NCI-H774 (cell line): Measurements from ENCODE around the gene AIRE.
"Not testable (repeated sequence)": the region's sequence is repeated elsewhere in the genome, so short reads cannot be mapped to it uniquely, and the experiment has no call there.

Experiments used
- DNase-seq: peaks from one replicate; lab custom pipeline; 2025; lab: John Stamatoyannopoulos, UW

The AIRE gene

GRCh38 chr21:44291936-44292811 is 6.5 kb downstream of the AIRE start:
- no peak for DNase-seq

GRCh38 chr21:44292812-44293195 is 7.1 kb downstream of the AIRE start:
- DNase-seq = no peak

GRCh38 chr21:44293551-44294231 is 8.0 kb downstream of the AIRE start:
- no peak for DNase-seq

- no peak for DNase-seq
Observed at GRCh38 chr21:44294391-44295162, 8.9 kb downstream of the AIRE start.

GRCh38 chr21:44295163-44295573 is 9.5 kb downstream of the AIRE start:
- DNase-seq = no peak

GRCh38 chr21:44295646-44296045 is 10.0 kb downstream of the AIRE start:
- no peak for DNase-seq

- DNase-seq = no peak
Observed at GRCh38 chr21:44296103-44296519, 10.4 kb downstream of the AIRE start.

- no peak for DNase-seq
Observed at GRCh38 chr21:44296916-44297315, 11.2 kb downstream of the AIRE start.

GRCh38 chr21:44297525-44298290 is 12.0 kb downstream of the AIRE start:
- DNase-seq = peak; percentile 28

- no peak for DNase-seq
Observed at GRCh38 chr21:44298301-44298700, 12.6 kb downstream of the AIRE start.

- DNase-seq = no peak
Observed at GRCh38 chr21:44299085-44299457, 13.4 kb downstream of the AIRE start.

GRCh38 chr21:44299458-44300261 is 14.0 kb downstream of the AIRE start, which contains the start of gene PFKL:
PFKL (plus strand) TSS chr21:44300053; CDS start chr21:44300106, 53 bp downstream.
- DNase-seq = peak; percentile 8

GRCh38 chr21:44300262-44300959 is 14.7 kb downstream of the AIRE start:
- DNase-seq = peak; percentile 3

- DNase-seq = no peak
Observed at GRCh38 chr21:44301141-44301540, 15.5 kb downstream of the AIRE start.

GRCh38 chr21:44301961-44302406 is 16.3 kb downstream of the AIRE start:
- no peak for DNase-seq

- not testable (repeated sequence) for DNase-seq
Observed at GRCh38 chr21:44302573-44303401, 17.1 kb downstream of the AIRE start.

GRCh38 chr21:44303490-44303981 is 17.9 kb downstream of the AIRE start:
- no peak for DNase-seq

- no peak for DNase-seq
Observed at GRCh38 chr21:44304011-44304616, 18.4 kb downstream of the AIRE start.

GRCh38 chr21:44304877-44305293 is 19.2 kb downstream of the AIRE start:
- DNase-seq = no peak
